Duodenal mucosa (tissue), 2 donors: ENCODE data around the gene FBXO38.
A peak's percentile ranks its signal among the peaks of the same experiment; 100 is the strongest.

Experiments
- H3K27ac ChIP-seq: one replicate; pipeline ENCODE4 v1.7.0; 2013; ENCODE audit warnings: low read depth, low read length
- H3K27me3 ChIP-seq, 2 donors: one replicate each; pipeline ENCODE4 v1.7.0; 2013; ENCODE audit warnings: low read length in 2 of 2, control low read depth in 1 of 2; ENCODE audit not compliant: insufficient read depth in 2 of 2, control insufficient read depth in 1 of 2
- H3K36me3 ChIP-seq, 2 donors: one replicate each; pipeline ENCODE4 v1.7.0; 2013; ENCODE audit warnings: low read length in 2 of 2, control low read depth in 1 of 2; ENCODE audit not compliant: insufficient read depth in 2 of 2, control insufficient read depth in 1 of 2
- H3K4me1 ChIP-seq, 2 donors: one replicate each; pipeline ENCODE4 v1.7.0; 2013; ENCODE audit warnings: low read length in 2 of 2, control low read depth in 1 of 2; ENCODE audit not compliant: insufficient read depth in 2 of 2, control insufficient read depth in 1 of 2
- H3K4me3 ChIP-seq, 2 donors: one replicate each; pipeline ENCODE4 v1.7.0; 2013; ENCODE audit warnings: low read length in 2 of 2, low read depth in 1 of 2
- H3K9ac ChIP-seq, 2 donors: one replicate each; pipeline ENCODE4 v1.7.0; 2013; ENCODE audit warnings: low read length in 2 of 2, low read depth in 1 of 2
- H3K9me3 ChIP-seq, 2 donors: one replicate each; pipeline ENCODE4 v1.7.0; 2013; ENCODE audit warnings: low read length in 2 of 2, control low read depth in 1 of 2; ENCODE audit not compliant: control insufficient read depth in 1 of 2

FBXO38 gene

DNA sequence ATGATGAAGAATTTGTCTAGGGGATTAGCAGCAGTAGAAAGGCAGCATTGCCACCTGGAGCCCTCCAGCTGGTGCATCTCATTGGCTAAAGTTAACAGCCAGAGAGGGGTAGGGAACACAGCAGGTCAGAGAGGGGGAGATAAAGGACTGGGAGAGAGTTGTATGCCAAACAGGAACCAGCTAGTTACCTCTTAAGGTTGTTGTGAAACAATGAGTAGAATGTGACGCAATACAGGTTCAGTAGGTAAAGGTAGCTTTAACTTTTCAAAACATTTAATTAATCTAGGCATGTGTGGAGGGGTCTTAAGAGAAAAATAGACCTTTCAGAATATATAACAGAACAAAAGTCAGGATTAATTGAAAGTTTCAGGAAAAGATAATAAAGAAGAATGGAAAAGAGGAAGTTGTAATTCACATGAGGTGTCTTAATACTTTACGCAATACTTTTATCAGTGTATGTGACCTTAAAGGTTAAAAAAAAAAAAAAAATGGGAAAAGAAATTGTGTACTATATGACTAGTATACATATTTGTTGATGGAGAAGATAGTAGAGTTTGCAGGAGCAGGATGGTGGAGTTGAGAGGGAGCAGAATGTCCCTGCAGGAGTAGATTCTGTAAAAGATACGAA, 14.3 kb downstream of the FBXO38 start:
- H3K4me1 ChIP-seq = peaks cover 15 to 21% of the 10 kb centered on the region in 2 donors
- no peak overlapping the region for H3K4me3 ChIP-seq
- peaks cover 5 to 48% of the 10 kb centered on the region in 2 donors for H3K36me3 ChIP-seq
- no peaks in the 10 kb centered on the region for H3K27me3 ChIP-seq
- H3K9me3 ChIP-seq = no peaks in the 10 kb centered on the region
- H3K27ac ChIP-seq = no peak overlapping the region
- peak overlapping the region in 1 of 2 donors; percentile 23 for H3K9ac ChIP-seq

- H3K9me3 ChIP-seq = no peaks in the 10 kb centered on the region
- H3K27ac ChIP-seq = no peak overlapping the region
- no peak overlapping the region for H3K9ac ChIP-seq
- H3K4me3 ChIP-seq = no peak overlapping the region
- peaks cover 5 to 50% of the 10 kb centered on the region in 2 donors for H3K36me3 ChIP-seq
- H3K4me1 ChIP-seq = peaks cover 9 to 14% of the 10 kb centered on the region in 2 donors
- no peaks in the 10 kb centered on the region for H3K27me3 ChIP-seq
These were observed 15.0 kb downstream of the FBXO38 start for GRCh38 chr5:148398698-148399121.

DNA sequence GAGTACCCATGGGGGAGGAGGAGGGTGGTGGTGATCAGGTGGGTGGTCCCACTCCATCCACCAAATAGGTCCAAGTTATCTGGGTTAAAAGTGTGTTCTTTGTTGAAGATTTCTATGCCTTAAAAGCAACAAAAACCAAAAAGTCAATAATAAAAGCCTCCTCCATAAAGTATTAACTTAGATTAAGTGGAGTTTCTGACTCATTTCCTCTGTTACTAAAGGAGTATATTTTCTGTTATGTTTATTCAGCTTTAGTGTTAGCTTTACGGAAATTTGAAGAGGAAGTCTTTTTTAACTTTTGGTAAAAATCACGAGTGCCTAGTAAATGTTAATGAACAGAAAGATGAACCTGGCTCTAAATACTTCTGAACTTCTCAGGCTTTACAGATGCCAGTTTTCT, 17.8 kb downstream of the FBXO38 start:
- peaks cover 5 to 8% of the 10 kb centered on the region in 2 donors for H3K4me1 ChIP-seq
- H3K9me3 ChIP-seq = no peaks in the 10 kb centered on the region
- H3K36me3 ChIP-seq = peaks cover 12 to 65% of the 10 kb centered on the region in 2 donors
- H3K27me3 ChIP-seq = no peaks in the 10 kb centered on the region
- H3K9ac ChIP-seq = no peak overlapping the region
- no peak overlapping the region for H3K27ac ChIP-seq
- H3K4me3 ChIP-seq = no peak overlapping the region

- Histone ChIP-seq H3K9ac (no peak overlapping the region), H3K9me3 (no peaks in the 10 kb centered on the region), H3K27ac (no peak overlapping the region), H3K4me1 (peaks cover 0 to under 1% of the 10 kb centered on the region in 2 donors), H3K4me3 (no peak overlapping the region), H3K27me3 (no peaks in the 10 kb centered on the region), H3K36me3 (peaks cover 15 to 75% of the 10 kb centered on the region in 2 donors)
These were observed 19.6 kb downstream of the FBXO38 start for GRCh38 chr5:148403344-148403743.

DNA sequence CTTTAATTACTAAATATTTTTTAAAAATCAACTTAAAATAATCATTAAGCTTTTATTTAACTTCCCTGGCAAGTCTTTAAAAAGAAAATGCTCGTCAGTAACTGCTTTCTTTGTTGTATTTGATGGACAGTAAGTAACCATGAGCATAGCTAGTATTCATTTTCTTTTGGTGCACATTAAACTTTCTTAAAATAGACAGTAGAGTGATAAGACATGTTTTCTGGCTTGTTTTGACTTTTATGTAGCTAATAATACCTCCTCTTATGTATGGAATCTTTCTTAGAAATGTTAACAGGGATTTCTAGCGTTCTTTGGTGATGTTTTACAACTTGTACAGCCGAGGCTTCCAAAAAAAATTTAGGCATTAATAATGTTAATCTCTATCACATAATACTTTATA, 22.6 kb downstream of the FBXO38 start:
- Histone ChIP-seq H3K36me3 (peaks cover 23 to 77% of the 10 kb centered on the region in 2 donors), H3K4me1 (no peaks in the 10 kb centered on the region), H3K4me3 (no peak overlapping the region), H3K9ac (no peak overlapping the region), H3K27me3 (no peaks in the 10 kb centered on the region), H3K27ac (no peak overlapping the region), H3K9me3 (no peaks in the 10 kb centered on the region)

GRCh38 chr5:148408092-148408491, 24.3 kb downstream of the FBXO38 start:
- Histone ChIP-seq H3K9me3 (no peaks in the 10 kb centered on the region), H3K4me1 (no peaks in the 10 kb centered on the region), H3K27me3 (no peaks in the 10 kb centered on the region), H3K27ac (no peak overlapping the region), H3K36me3 (peaks cover 34 to 79% of the 10 kb centered on the region in 2 donors), H3K9ac (no peak overlapping the region), H3K4me3 (no peak overlapping the region)

DNA sequence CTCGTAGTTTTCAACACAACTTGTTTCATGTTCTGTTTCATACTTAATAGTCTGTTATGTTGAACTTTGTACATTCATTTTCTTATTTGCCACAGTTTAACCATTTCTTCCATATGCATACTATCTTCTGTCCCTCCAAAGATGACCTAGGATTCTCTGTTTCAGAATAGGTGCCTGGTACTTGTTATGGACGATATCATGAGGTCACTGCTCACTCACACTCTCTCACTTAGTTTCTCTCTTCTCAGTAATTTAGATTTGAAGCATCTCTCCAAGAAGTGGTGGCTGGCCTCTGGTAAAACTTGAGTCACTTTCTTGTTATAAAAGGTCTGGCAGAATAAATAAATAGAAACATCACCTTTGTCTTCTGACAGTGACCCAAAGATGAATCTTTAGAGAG, 28.4 kb downstream of the FBXO38 start:
- Histone ChIP-seq H3K9me3 (no peaks in the 10 kb centered on the region), H3K27me3 (no peaks in the 10 kb centered on the region), H3K4me1 (peaks cover 7 to 10% of the 10 kb centered on the region in 2 donors), H3K9ac (no peak overlapping the region), H3K36me3 (peaks cover 42 to 79% of the 10 kb centered on the region in 2 donors), H3K27ac (no peak overlapping the region), H3K4me3 (no peak overlapping the region)

DNA sequence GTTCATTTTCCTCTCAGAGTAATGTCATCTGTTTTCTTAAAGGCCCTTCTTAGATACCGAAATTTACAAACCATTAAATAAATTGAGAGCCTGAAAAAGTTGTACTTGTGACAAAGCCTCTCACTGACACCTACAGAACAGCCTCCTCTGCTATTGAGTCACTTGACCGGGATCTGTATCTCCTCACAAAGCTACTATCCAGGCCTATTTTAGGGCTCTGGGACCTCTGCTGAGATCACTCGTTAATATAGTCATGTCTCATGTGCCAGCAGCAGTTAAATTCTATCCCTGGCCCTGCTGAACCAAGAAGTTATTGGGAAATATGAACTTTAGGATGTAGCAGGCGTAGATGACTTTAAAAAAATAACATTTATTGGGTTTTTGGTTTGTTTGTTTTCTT, 31.1 kb downstream of the FBXO38 start:
- H3K27ac ChIP-seq = no peak overlapping the region
- no peak overlapping the region for H3K9ac ChIP-seq
- no peaks in the 10 kb centered on the region for H3K27me3 ChIP-seq
- peaks cover 9 to 14% of the 10 kb centered on the region in 2 donors for H3K4me1 ChIP-seq
- H3K9me3 ChIP-seq = no peaks in the 10 kb centered on the region
- H3K4me3 ChIP-seq = no peak overlapping the region
- H3K36me3 ChIP-seq = peaks cover 41 to 86% of the 10 kb centered on the region in 2 donors

- Histone ChIP-seq H3K36me3 (peaks cover 34 to 77% of the 10 kb centered on the region in 2 donors), H3K27me3 (no peaks in the 10 kb centered on the region), H3K4me3 (no peak overlapping the region), H3K9ac (no peak overlapping the region), H3K4me1 (peaks cover 9 to 14% of the 10 kb centered on the region in 2 donors), H3K9me3 (no peaks in the 10 kb centered on the region), H3K27ac (no peak overlapping the region)
These were observed 32.7 kb downstream of the FBXO38 start for GRCh38 chr5:148416416-148416815.

DNA sequence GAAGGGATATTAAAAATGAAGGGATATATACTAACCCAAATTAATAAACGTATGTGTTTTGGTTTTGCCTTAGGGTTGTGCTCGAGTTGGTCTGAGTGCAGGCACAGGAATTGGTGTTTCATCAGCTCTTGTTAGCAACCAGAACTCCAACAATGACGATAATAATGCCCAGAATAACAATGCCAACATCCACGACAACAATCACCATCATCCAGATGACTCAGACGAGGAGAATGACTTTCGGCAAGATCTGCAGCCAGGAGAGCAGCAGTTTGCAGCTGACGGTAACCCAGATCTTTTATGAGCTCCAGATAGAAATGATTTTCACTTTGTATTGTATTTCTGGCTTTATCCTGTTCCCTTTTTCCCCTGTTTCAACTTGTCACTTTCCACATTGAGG, 33.2 kb downstream of the FBXO38 start:
- H3K9me3 ChIP-seq = no peaks in the 10 kb centered on the region
- peaks cover 9 to 14% of the 10 kb centered on the region in 2 donors for H3K4me1 ChIP-seq
- H3K36me3 ChIP-seq = peaks cover 34 to 73% of the 10 kb centered on the region in 2 donors
- no peak overlapping the region for H3K27ac ChIP-seq
- H3K27me3 ChIP-seq = no peaks in the 10 kb centered on the region
- no peak overlapping the region for H3K9ac ChIP-seq
- H3K4me3 ChIP-seq = peak overlapping the region in 1 of 2 donors; percentile 6
